ENCODE measurements around the gene TBCCD1. TPM values are rescaled to one million over a fixed set of nuclear protein-coding genes. Genes with fewer than 3 reads are reported as not detected.

Gene TBCCD1
- total and polyA plus RNA-seq, 3 experiments from 2014 or later = 17.6 to 26.0 (median 18.3) TPM

Other genes starting within 250 kb of the TBCCD1 start
- under 1 TPM; 0.04 to 0.20 TPM for gene DGKG, start 205.1 kb downstream of the TBCCD1 start, total RNA-seq
- gene DGKG, start 205.1 kb downstream of the TBCCD1 start, polyA plus RNA-seq = not detected
- 1 to 10 TPM; 2.7 to 3.0 TPM for gene CRYGS, start 23.0 kb downstream of the TBCCD1 start, total RNA-seq
- gene CRYGS, start 23.0 kb downstream of the TBCCD1 start, polyA plus RNA-seq = not detected
- 10 to 100 TPM; 62.7 to 65.6 TPM for gene DNAJB11, start 3.4 kb upstream of the TBCCD1 start, total RNA-seq
- gene DNAJB11, start 3.4 kb upstream of the TBCCD1 start, polyA plus RNA-seq = 48.9 TPM
- not detected for gene AHSG, start 45.7 kb upstream of the TBCCD1 start, total RNA-seq
- not detected for gene AHSG, start 45.7 kb upstream of the TBCCD1 start, polyA plus RNA-seq
- not detected for gene FETUB, start 73.1 kb upstream of the TBCCD1 start, total RNA-seq
- gene FETUB, start 73.1 kb upstream of the TBCCD1 start, polyA plus RNA-seq = not detected
- gene HRG, start 98.7 kb upstream of the TBCCD1 start, total RNA-seq = not detected
- gene HRG, start 98.7 kb upstream of the TBCCD1 start, polyA plus RNA-seq = not detected
- not detected for gene KNG1, start 150.0 kb upstream of the TBCCD1 start, total RNA-seq
- not detected for gene KNG1, start 150.0 kb upstream of the TBCCD1 start, polyA plus RNA-seq
- gene EIF4A2, start 216.2 kb upstream of the TBCCD1 start, total RNA-seq = 100 to 1,000 TPM; 563 to 564 TPM
- 211 TPM for gene EIF4A2, start 216.2 kb upstream of the TBCCD1 start, polyA plus RNA-seq
- 100 to 1,000 TPM; 106 to 110 TPM for gene RFC4, start 239.1 kb upstream of the TBCCD1 start, total RNA-seq
- 23.9 TPM for gene RFC4, start 239.1 kb upstream of the TBCCD1 start, polyA plus RNA-seq